OCI-LY3 (cell line): ENCODE data around the gene FOXD4L6.
"Not testable (repeated sequence)": the region's sequence is repeated elsewhere in the genome, so short reads cannot be mapped to it uniquely, and the experiment has no call there.

Experiments
- H2AFZ ChIP-seq: fragments of 200-600, 300-600 bp; shearing (Covaris generic); 2 replicates; pipeline ENCODE4 v1.6.0; 2014; ENCODE audit warnings: antibody characterized with exemption, low read depth, low read length
- H3K27ac ChIP-seq: fragments of 200-600, 300-600 bp; sonication (generic); 2 replicates; pipeline ENCODE4 v1.5.1; 2014; ENCODE audit warnings: mild to moderate bottlenecking, low read length, moderate library complexity, mixed read lengths
- H3K27me3 ChIP-seq: fragments of 200-600, 300-600 bp; sonication (generic); 2 replicates; pipeline ENCODE4 v1.6.1; 2014; ENCODE audit warnings: low read depth, low read length, mixed read lengths
- H3K36me3 ChIP-seq: fragments of 200-600, 300-600 bp; sonication (generic); replicated peaks from 2 replicates; pipeline ENCODE3; 2014; ENCODE audit warnings: low read depth, low read length, mixed read lengths
- H3K4me1 ChIP-seq: fragments of 300-600, 200-600 bp; sonication (generic); 2 replicates; pipeline ENCODE4 v1.6.1; 2014; ENCODE audit warnings: low read length, mixed read lengths
- H3K4me2 ChIP-seq: fragments of 200-600, 300-600 bp; sonication (generic); 2 replicates; pipeline ENCODE4 v1.6.1; 2014; ENCODE audit warnings: low read length, mixed read lengths
- H3K4me3 ChIP-seq: fragments of 300-600, 200-600 bp; sonication (generic); 2 replicates; pipeline ENCODE4 v1.5.1; 2014; ENCODE audit warnings: antibody characterized with exemption, mild to moderate bottlenecking, low read length, moderate library complexity
- H3K79me2 ChIP-seq: fragments of 300-600, 200-600 bp; shearing (Covaris generic); 2 replicates; pipeline ENCODE4 v1.6.1; 2014; ENCODE audit warnings: mild to moderate bottlenecking, low read length, mixed read lengths
- H3K9ac ChIP-seq: fragments of 300-600, 200-600 bp; shearing (Covaris generic); 2 replicates; pipeline ENCODE4 v1.6.0; 2014; ENCODE audit warnings: mild to moderate bottlenecking, low read length, moderate library complexity
- H3K9me3 ChIP-seq: fragments of 200-600, 300-600 bp; shearing (Covaris generic); 2 replicates; pipeline ENCODE4 v1.6.1; 2014; ENCODE audit warnings: low read length, mixed read lengths; ENCODE audit not compliant: insufficient read depth
- H4K20me1 ChIP-seq: fragments of 200-600, 300-600 bp; sonication (generic); 2 replicates; pipeline ENCODE4 v1.6.1; 2016; ENCODE audit warnings: low read length, mixed read lengths; ENCODE audit not compliant: insufficient read depth

FOXD4L6 gene

DNA sequence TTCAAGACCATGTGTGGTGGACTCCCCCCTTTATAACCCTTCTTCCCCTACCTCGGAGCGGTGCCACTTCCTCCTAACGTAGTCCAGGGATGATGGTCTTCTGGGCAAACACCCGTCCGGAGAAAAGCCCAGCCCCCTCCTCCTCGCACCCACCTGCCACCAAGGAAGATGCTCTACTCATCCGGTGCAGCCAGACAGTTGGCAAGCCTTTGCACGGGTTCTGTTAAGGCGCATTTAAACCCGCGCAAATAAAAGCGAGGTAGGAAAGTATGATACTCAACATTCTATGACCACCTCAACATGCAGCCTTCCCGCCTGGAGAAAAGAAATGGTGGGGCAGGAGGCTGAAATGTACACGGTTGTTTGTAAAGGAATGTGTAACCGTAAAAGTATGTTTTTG lies at the start of gene FOXD4L6:
Gene FOXD4L6 (minus strand): TSS at position 101 of the 400 bp plus-strand sequence. CDS start 298 bp downstream, outside the sequence.
- H2AFZ ChIP-seq, H3K27me3 ChIP-seq, H3K4me2 ChIP-seq, H4K20me1 ChIP-seq, H3K9ac ChIP-seq, H3K79me2 ChIP-seq, H3K4me1 ChIP-seq, H3K9me3 ChIP-seq, H3K4me3 ChIP-seq, H3K27ac ChIP-seq, H3K36me3 ChIP-seq: not testable (repeated sequence)

- not testable (repeated sequence) for H3K4me1 ChIP-seq, H4K20me1 ChIP-seq, H3K36me3 ChIP-seq, H3K4me2 ChIP-seq, H3K27me3 ChIP-seq, H3K9me3 ChIP-seq, H3K4me3 ChIP-seq, H3K9ac ChIP-seq, H3K27ac ChIP-seq, H2AFZ ChIP-seq, H3K79me2 ChIP-seq
Observed at GRCh38 chr9:41174994-41175393, 46.5 kb upstream of the FOXD4L6 start.

DNA sequence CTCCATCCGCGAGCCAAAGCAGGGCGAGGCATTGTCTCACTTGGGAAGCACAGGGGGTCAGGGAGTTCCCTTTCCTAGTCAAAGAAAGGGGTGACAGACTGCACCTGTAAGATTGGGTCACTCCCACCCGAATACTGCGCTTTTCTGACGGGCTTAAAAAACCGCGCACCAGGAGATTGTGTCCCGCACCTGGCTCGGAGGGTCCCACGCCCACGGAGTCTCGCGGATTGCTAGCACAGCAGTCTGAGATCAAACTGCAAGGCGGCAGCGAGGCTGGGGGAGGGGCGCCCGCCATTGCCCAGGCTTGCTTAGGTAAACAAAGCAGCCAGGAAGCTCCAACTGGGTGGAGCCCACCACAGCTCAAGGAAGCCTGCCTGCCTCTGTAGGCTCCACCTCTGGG lies 21.6 kb upstream of the FOXD4L6 start:
- H3K9ac ChIP-seq, H3K27ac ChIP-seq, H3K27me3 ChIP-seq, H3K9me3 ChIP-seq, H3K4me3 ChIP-seq, H3K79me2 ChIP-seq, H3K4me2 ChIP-seq, H2AFZ ChIP-seq, H3K4me1 ChIP-seq, H4K20me1 ChIP-seq, H3K36me3 ChIP-seq: not testable (repeated sequence)

GRCh38 chr9:41141878-41142277 lies 13.4 kb upstream of the FOXD4L6 start:
- H3K9me3 ChIP-seq, H3K4me3 ChIP-seq, H3K9ac ChIP-seq, H3K27ac ChIP-seq, H3K4me1 ChIP-seq, H3K4me2 ChIP-seq, H3K79me2 ChIP-seq, H3K36me3 ChIP-seq, H3K27me3 ChIP-seq, H4K20me1 ChIP-seq, H2AFZ ChIP-seq: not testable (repeated sequence)

- not testable (repeated sequence) for H3K36me3 ChIP-seq, H3K4me2 ChIP-seq, H3K4me1 ChIP-seq, H4K20me1 ChIP-seq, H3K27me3 ChIP-seq, H3K9ac ChIP-seq, H3K27ac ChIP-seq, H3K79me2 ChIP-seq, H3K4me3 ChIP-seq, H2AFZ ChIP-seq, H3K9me3 ChIP-seq
Observed at GRCh38 chr9:41126746-41127446, 1.6 kb downstream of the FOXD4L6 start.

GRCh38 chr9:41125936-41126335 lies 2.5 kb downstream of the FOXD4L6 start:
- H4K20me1 ChIP-seq, H3K36me3 ChIP-seq, H3K27me3 ChIP-seq, H3K9me3 ChIP-seq, H3K4me2 ChIP-seq, H3K9ac ChIP-seq, H3K4me1 ChIP-seq, H3K27ac ChIP-seq, H2AFZ ChIP-seq, H3K4me3 ChIP-seq, H3K79me2 ChIP-seq: not testable (repeated sequence)

DNA sequence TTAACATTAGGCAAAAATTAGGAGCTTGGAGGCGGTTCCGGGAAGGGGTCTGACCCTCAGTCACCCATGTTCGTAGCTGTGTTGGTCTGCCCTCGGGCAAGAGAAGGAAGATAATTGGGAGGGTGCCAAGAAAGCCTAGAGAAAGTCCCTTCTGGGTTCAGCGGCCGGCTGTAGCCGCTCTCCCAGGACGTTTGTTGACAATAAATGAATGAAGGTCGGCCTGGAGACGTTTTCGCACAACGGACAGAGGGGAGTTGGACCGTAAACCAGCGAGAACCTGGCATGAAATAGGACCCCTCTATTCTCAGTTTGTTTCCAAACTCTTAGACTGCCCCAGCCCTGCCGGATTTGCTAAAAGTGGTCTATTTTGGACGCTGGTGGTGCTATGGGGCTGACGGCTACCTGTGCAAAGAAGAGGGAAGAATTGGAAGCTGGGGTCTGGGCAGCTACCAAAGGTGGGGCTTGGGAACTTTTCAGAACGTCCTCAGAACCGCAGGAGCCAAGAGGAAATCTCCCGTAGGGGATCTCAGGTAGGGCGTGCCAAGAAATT lies 3.3 kb downstream of the FOXD4L6 start:
- H3K4me1 ChIP-seq, H3K9me3 ChIP-seq, H2AFZ ChIP-seq, H3K36me3 ChIP-seq, H3K4me2 ChIP-seq, H3K27ac ChIP-seq, H3K9ac ChIP-seq, H3K4me3 ChIP-seq, H3K27me3 ChIP-seq, H3K79me2 ChIP-seq, H4K20me1 ChIP-seq: not testable (repeated sequence)

- H3K9ac ChIP-seq, H3K27ac ChIP-seq, H3K4me2 ChIP-seq, H3K36me3 ChIP-seq, H3K4me1 ChIP-seq, H2AFZ ChIP-seq, H4K20me1 ChIP-seq, H3K4me3 ChIP-seq, H3K79me2 ChIP-seq, H3K9me3 ChIP-seq, H3K27me3 ChIP-seq: not testable (repeated sequence)
Observed at GRCh38 chr9:41124250-41125108, 4.0 kb downstream of the FOXD4L6 start.

DNA sequence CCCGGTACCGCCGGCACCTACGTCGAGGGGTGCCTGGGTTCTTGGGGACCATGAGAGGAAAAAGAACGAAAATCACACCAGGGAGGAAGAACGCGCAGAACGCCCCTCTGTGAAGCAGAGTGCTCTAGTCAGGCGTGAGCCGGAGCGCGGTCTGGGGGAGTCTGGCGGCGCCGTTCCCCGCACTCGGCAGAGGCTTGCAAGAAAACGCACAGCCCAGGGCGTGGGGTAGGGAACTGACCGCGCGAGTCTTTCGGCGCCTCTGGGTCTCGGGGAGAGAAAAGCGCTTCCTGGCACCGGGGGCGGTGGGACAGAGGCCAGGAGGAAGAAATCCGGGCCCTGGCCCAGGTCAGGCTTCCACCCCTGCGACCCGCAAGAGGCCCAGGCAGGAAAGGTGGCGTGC lies 4.7 kb downstream of the FOXD4L6 start:
- H3K9me3 ChIP-seq, H4K20me1 ChIP-seq, H3K4me3 ChIP-seq, H3K79me2 ChIP-seq, H3K36me3 ChIP-seq, H3K4me2 ChIP-seq, H3K27ac ChIP-seq, H3K27me3 ChIP-seq, H3K4me1 ChIP-seq, H3K9ac ChIP-seq, H2AFZ ChIP-seq: not testable (repeated sequence)
